RCC 7860 (cell line): ENCODE results near the gene KCNV2.
A peak's percentile ranks its signal among the peaks of the same experiment; 100 is the strongest.
"Not testable (repeated sequence)": the region's sequence is repeated elsewhere in the genome, so short reads cannot be mapped to it uniquely, and the experiment has no call there.

Experiments used
- DNase-seq: peaks from one replicate; pipeline ENCODE4 v3.0.0-alpha.2; 2015; ENCODE audit warnings: low spot score
- FAIRE-seq: peaks from 2 replicates; lab custom pipeline; 2012; peaks lifted over from hg19 to GRCh38; lab: Jason Lieb, UNC

The KCNV2 gene

GRCh38 chr9:2717385-2717784 is at the start of gene KCNV2:
Gene KCNV2 (plus strand): TSS chr9:2717510. CDS start chr9:2717740, 230 bp downstream.
- FAIRE-seq (no peak), DNase-seq (no peak)

- no peak for FAIRE-seq
Observed at GRCh38 chr9:2673161-2673560, 44.1 kb upstream of the KCNV2 start.

GRCh38 chr9:2674141-2674824 is 43.0 kb upstream of the KCNV2 start:
- peak; percentile 46 for FAIRE-seq

More at GRCh38 chr9:2673161-2673560, 44.1 kb upstream of the KCNV2 start:
- DNase-seq, result no peak

GRCh38 chr9:2675834-2676233 is 41.5 kb upstream of the KCNV2 start:
- DNase-seq (no peak), FAIRE-seq (no peak)

More at GRCh38 chr9:2674141-2674824, 43.0 kb upstream of the KCNV2 start:
- no peak for DNase-seq

GRCh38 chr9:2676466-2676865 is 40.8 kb upstream of the KCNV2 start:
- FAIRE-seq (no peak), DNase-seq (no peak)

- FAIRE-seq (no peak), DNase-seq (no peak)
Observed at GRCh38 chr9:2677915-2678889, 39.1 kb upstream of the KCNV2 start.

GRCh38 chr9:2679011-2679410 is 38.3 kb upstream of the KCNV2 start:
- DNase-seq (no peak), FAIRE-seq (no peak)

- no peak for FAIRE-seq
- DNase-seq, result no peak
Observed at GRCh38 chr9:2681981-2682380, 35.3 kb upstream of the KCNV2 start.

GRCh38 chr9:2686911-2687310 is 30.4 kb upstream of the KCNV2 start:
- no peak for DNase-seq
- FAIRE-seq, result no peak

GRCh38 chr9:2688636-2689035 is 28.7 kb upstream of the KCNV2 start:
- no peak for FAIRE-seq

GRCh38 chr9:2691212-2691611 is 26.1 kb upstream of the KCNV2 start:
- FAIRE-seq, result no peak

More at GRCh38 chr9:2688636-2689035, 28.7 kb upstream of the KCNV2 start:
- no peak for DNase-seq

GRCh38 chr9:2691626-2692025 is 25.7 kb upstream of the KCNV2 start:
- no peak for FAIRE-seq
- no peak for DNase-seq

More at GRCh38 chr9:2691212-2691611, 26.1 kb upstream of the KCNV2 start:
- no peak for DNase-seq

- FAIRE-seq (no peak), DNase-seq (no peak)
Observed at GRCh38 chr9:2693056-2693455, 24.3 kb upstream of the KCNV2 start.

- DNase-seq, result no peak
- FAIRE-seq, result no peak
Observed at GRCh38 chr9:2697492-2697891, 19.8 kb upstream of the KCNV2 start.

GRCh38 chr9:2700398-2700797 is 16.9 kb upstream of the KCNV2 start:
- no peak for FAIRE-seq
- DNase-seq, result no peak

- DNase-seq (no peak), FAIRE-seq (no peak)
Observed at GRCh38 chr9:2700909-2701550, 16.3 kb upstream of the KCNV2 start.

- no peak for FAIRE-seq
- DNase-seq, result no peak
Observed at GRCh38 chr9:2704504-2704903, 12.8 kb upstream of the KCNV2 start.

GRCh38 chr9:2707256-2707655 is 10.1 kb upstream of the KCNV2 start:
- not testable (repeated sequence) for DNase-seq, FAIRE-seq

GRCh38 chr9:2709645-2710101 is 7.6 kb upstream of the KCNV2 start:
- no peak for FAIRE-seq
- no peak for DNase-seq

GRCh38 chr9:2711716-2712115 is 5.6 kb upstream of the KCNV2 start:
- FAIRE-seq, result no peak
- no peak for DNase-seq
